K562 (cell line): ENCODE results near the gene STK24. TPM values are rescaled to one million over a fixed set of nuclear protein-coding genes. Genes with fewer than 3 reads are reported as not detected.
A peak's percentile ranks its signal among the peaks of the same experiment; 100 is the strongest.

Source experiments
- ATAC-seq: fragments of 200-7000 bp; cut with Tn5 transposase; 3 replicates; pipeline ENCODE4 v1.9.1; 2020; ENCODE audit warnings: moderate library complexity
- BruUV-seq: library from RNA; stranded (reverse); fragments of 400-500 nt; replicated peaks from 2 replicates; lab custom pipeline; 2021; lab: Mats Ljungman, UMichigan
- CTCF ChIA-PET: fragments of 300-600 bp; formaldehyde crosslinking; extraction: SDS; loops from one replicate; lab custom pipeline; 2021; ENCODE audit warnings: low intra/inter-chr PET ratio; lab: Yijun Ruan, JAX
- POLR2A ChIA-PET: fragments of 300-600, 350-650 bp; sonication (Branson Sonifier 250); formaldehyde crosslinking; extraction: SDS; loops from one replicate; lab custom pipeline; 2021; ENCODE audit warnings: antibody characterized with exemption, inconsistent platforms; lab: Yijun Ruan, JAX
- DNase-seq, 4 experiments: peaks; one replicate each; pipeline versions ENCODE4 v3.0.0 to v3.0.0-alpha.2; 2011 to 2018; ENCODE audit warnings: low spot score in 3 of 4, mixed read lengths in 3 of 4; ENCODE audit errors: extremely low read depth in 1 of 4
- FAIRE-seq: peaks from 2 replicates; lab custom pipeline; 2011; peaks lifted over from hg19 to GRCh38; lab: Jason Lieb, UNC
- H2AFZ ChIP-seq: 2 replicates; pipeline ENCODE4 v1.6.0; 2011; ENCODE audit warnings: low read depth, low read length, control low read depth, inconsistent platforms
- H3K27ac ChIP-seq: fragments of 200-600 bp; 3 replicates; pipeline ENCODE4 v1.8.0; 2011; ENCODE audit warnings: low read depth, mild to moderate bottlenecking, control low read depth, inconsistent platforms, low read length, moderate library complexity, mixed read lengths; ENCODE audit errors: extremely low read depth
- H3K27me3 ChIP-seq, 2 experiments: fragments of 300-600 bp in 1 of 2; 2 replicates in 1 of 2; 3 replicates in 1 of 2; pipeline versions ENCODE4 v1.6.0 to v1.8.0; 2011; ENCODE audit warnings: inconsistent platforms in 2 of 2, low read length in 2 of 2, mild to moderate bottlenecking in 1 of 2, mixed read lengths in 1 of 2, moderate library complexity in 1 of 2; ENCODE audit not compliant: control insufficient read depth in 2 of 2, insufficient read depth in 2 of 2
- H3K36me3 ChIP-seq: fragments of 300-600 bp; 3 replicates; pipeline ENCODE4 v1.8.0; 2011; ENCODE audit warnings: mild to moderate bottlenecking, low read length, inconsistent platforms; ENCODE audit not compliant: control insufficient read depth, insufficient read depth
- H3K4me1 ChIP-seq, 2 experiments: fragments of 200-600 bp in 1 of 2; replicated peaks in 1 of 2; 2 replicates in 1 of 2; 3 replicates in 1 of 2; pipeline versions ENCODE4 v1.5.1 to v1.8.0; 2011; ENCODE audit warnings: inconsistent platforms in 2 of 2, low read length in 2 of 2, mild to moderate bottlenecking in 1 of 2, mixed read lengths in 1 of 2, moderate library complexity in 1 of 2; ENCODE audit not compliant: control insufficient read depth in 2 of 2, insufficient read depth in 2 of 2
- H3K4me2 ChIP-seq: 2 replicates; pipeline ENCODE4 v1.6.1; 2011; ENCODE audit warnings: low read length, control low read depth, inconsistent platforms, mixed read lengths; ENCODE audit not compliant: insufficient read depth
- H3K4me3 ChIP-seq: fragments of 200-600 bp; sonication (generic), shearing (Covaris generic); 2 replicates; pipeline ENCODE4 v1.5.1; 2016; ENCODE audit warnings: control low read depth, inconsistent platforms
- H3K79me2 ChIP-seq: fragments of 200-600 bp; 3 replicates; pipeline ENCODE4 v1.8.0; 2011; ENCODE audit warnings: low read length, inconsistent platforms; ENCODE audit not compliant: control insufficient read depth, insufficient read depth
- H3K9ac ChIP-seq, 2 experiments: 2 replicates each; pipeline versions ENCODE4 v1.6.0 to v1.6.1; 2011; ENCODE audit warnings: low read depth in 2 of 2, low read length in 2 of 2, control low read depth in 1 of 2, inconsistent platforms in 1 of 2, mild to moderate bottlenecking in 1 of 2, mixed read lengths in 1 of 2; ENCODE audit not compliant: insufficient read depth in 1 of 2
- H3K9me1 ChIP-seq: one replicate; pipeline ENCODE4 v1.6.0; 2011; ENCODE audit warnings: inconsistent platforms, mild to moderate bottlenecking, low read length, moderate library complexity; ENCODE audit not compliant: control insufficient read depth, insufficient read depth
- H3K9me3 ChIP-seq: replicated peaks from 2 replicates; pipeline ENCODE4 v1.5.1; 2011; ENCODE audit warnings: low read depth, low read length, inconsistent platforms; ENCODE audit not compliant: control insufficient read depth, insufficient read depth
- H4K20me1 ChIP-seq: replicated peaks from 2 replicates; pipeline ENCODE4 v1.6.1; 2011; ENCODE audit warnings: low read length, inconsistent platforms, mixed read lengths; ENCODE audit not compliant: control insufficient read depth, insufficient read depth
- ARID4B ChIP-seq: sonication (generic); formaldehyde crosslinking; IDR thresholded peaks from 2 replicates; pipeline ENCODE4 v1.8.0; 2022; ENCODE audit warnings: mild to moderate bottlenecking, missing genetic modification reagents
- E2F5 ChIP-seq: sonication (generic); formaldehyde crosslinking; IDR thresholded peaks from 2 replicates; pipeline ENCODE4 v1.8.0; 2022; ENCODE audit warnings: mild to moderate bottlenecking, missing genetic modification reagents
- HIVEP1 ChIP-seq: fragments of 250-450 bp; sonication (Bioruptor Pico); IDR thresholded peaks from 2 replicates; pipeline ENCODE4 v1.4.0; 2020; ENCODE audit warnings: mild to moderate bottlenecking
- HMBOX1 ChIP-seq: sonication (generic); IDR thresholded peaks from 2 replicates; pipeline ENCODE4 v1.6.1; 2016
- MCM2 ChIP-seq: fragments of 450-650 bp; IDR thresholded peaks from 2 replicates; pipeline ENCODE4 v1.6.1; 2017; ENCODE audit warnings: low read depth, mild to moderate bottlenecking
- MTA1 ChIP-seq: fragments of 450-650 bp; IDR thresholded peaks from 2 replicates; pipeline ENCODE4 v1.6.1; 2017; ENCODE audit warnings: borderline replicate concordance
- NFE2 ChIP-seq: IDR thresholded peaks from 2 replicates; pipeline ENCODE4 v1.6.1; 2014; ENCODE audit warnings: antibody characterized with exemption, low read depth
- POLR3A ChIP-seq: IDR thresholded peaks from 2 replicates; pipeline ENCODE4 v1.6.1; 2011; ENCODE audit warnings: borderline replicate concordance, mild to moderate bottlenecking, moderate library complexity; ENCODE audit not compliant: insufficient read length, insufficient read depth; ENCODE audit errors: extremely low read depth
- RFX1 ChIP-seq: fragments of 450-650 bp; IDR thresholded peaks from 2 replicates; pipeline ENCODE4 v1.6.1; 2016; ENCODE audit warnings: mild to moderate bottlenecking, moderate library complexity
- ZBTB33 ChIP-seq: sonication (generic); formaldehyde crosslinking; IDR thresholded peaks from 2 replicates; pipeline ENCODE4 v1.8.1; 2023; ENCODE audit warnings: mild to moderate bottlenecking, missing genetic modification reagents
- ZBTB34 ChIP-seq: fragments of 250-450 bp; sonication (Bioruptor Pico); IDR thresholded peaks from 2 replicates; pipeline ENCODE4 v1.8.0; 2021; ENCODE audit warnings: mild to moderate bottlenecking, moderate library complexity
- WGBS: fragments of 100-300 bp; shearing (Covaris generic); methylation state at CpG from one replicate; pipeline ENCODE4 v1.1.6; 2016; ENCODE audit warnings: low coverage, mixed read lengths; ENCODE audit not compliant: insufficient coverage; ENCODE audit errors: missing lambda C conversion rate; 5-methylcytosine and 5-hydroxymethylcytosine counted together
- in situ Hi-C: fragments of 300-500 bp; cut with MboI; formaldehyde crosslinking; loops from 4 replicates; pipeline ENCODE4 v1.15.0; 2018; ENCODE audit warnings: inconsistent platforms, mixed read lengths
- intact Hi-C: fragments of 100-400 bp; cut with micrococcal nuclease; formaldehyde crosslinking; loops from 2 replicates; pipeline ENCODE4 v1.14.2; 2022
- polyA plus RNA-seq, 8 experiments: library from polyadenylated mRNA; depleted of rRNA in 4 of 8; stranded (reverse) in 5 of 8; unstranded in 3 of 8; fragments of >200 nt; fragmentation: Nextera tagmentation in 2 of 8; fragmentation: Illumina TruSeq in 1 of 8; extraction: Ambion mirVana in 2 of 8; extraction: Trizol in 1 of 8; gene quantifications; 2 replicates each; pipeline versions ENCODE4 v1.2.1 to v1.2.3, GENCODE V29; 2011 to 2014; ENCODE audit warnings: inconsistent platforms in 1 of 8, missing spikeins in 1 of 8
- total RNA-seq, 7 experiments: library from RNA; depleted of rRNA in 6 of 7; stranded (reverse); fragments of >200 nt in 6 of 7; fragmentation: Illumina TruSeq in 2 of 7; extraction: Trizol in 2 of 7; gene quantifications; 2 replicates each; pipeline versions ENCODE4 v1.2.1 to v1.2.3, GENCODE V29; 2011 to 2021; ENCODE audit warnings: low replicate concordance in 1 of 7

Gene STK24
- total and polyA plus RNA-seq, 9 of the 15 experiments (the other 6 are each of a cell fraction or from before 2014, with no cell fraction given), result 3.8 to 78.4 (median 28.2) TPM

- no peak for ATAC-seq
- H3K36me3 ChIP-seq, result no peaks in the 10 kb centered on the region
- FAIRE-seq, result no peak
- no peaks in the 10 kb centered on the region for H3K9me1 ChIP-seq
- peaks cover 0 to 4% of the 10 kb centered on the region in 2 experiments; a peak in 2 of 5 replicates for H3K4me1 ChIP-seq
- TF ChIP-seq ZBTB33 (no peak), POLR3A (no peak), ZBTB34 (CRISPR knock-in tag) (no peak), MTA1 (no peak), ARID4B (CRISPR knock-in tag) (no peak), RFX1 (no peak), HIVEP1 (CRISPR knock-in tag) (no peak), E2F5 (no peak), HMBOX1 (no peak), NFE2 (no peak), MCM2 (no peak)
- no peaks in the 10 kb centered on the region for H3K79me2 ChIP-seq
- ChIA-PET POLR2A (no interaction called here), CTCF (no interaction called here)
- in situ Hi-C loops (no loop called here), intact Hi-C loops (no loop called here)
- no peak overlapping the region for H2AFZ ChIP-seq
- H3K4me2 ChIP-seq, result no peak overlapping the region
- H4K20me1 ChIP-seq, result no peaks in the 10 kb centered on the region
- no TSS peak for BruUV-seq
- WGBS, result 16% methylated on average over 9 of the region's 10 CpGs
- H3K27me3 ChIP-seq, result peaks cover 22 to 71% of the 10 kb centered on the region in 2 experiments; a peak in 4 of 5 replicates
- H3K9me3 ChIP-seq, result no peaks in the 10 kb centered on the region
- no peak overlapping the region for H3K4me3 ChIP-seq
- no peak for DNase-seq
- H3K27ac ChIP-seq, result no peak overlapping the region
- H3K9ac ChIP-seq, result peak overlapping the region in 1 of 2 experiments; percentile 45; a peak in 1 of 4 replicates
These were observed 143.3 kb downstream of the STK24 start for GRCh38 chr13:98433654-98434053.
